ENCODE results near the gene ARL1. TPM values are rescaled to one million over a fixed set of nuclear protein-coding genes. Genes with fewer than 3 reads are reported as not detected.
"Not testable (repeated sequence)": the region's sequence is repeated elsewhere in the genome, so short reads cannot be mapped to it uniquely, and the experiment has no call there.

The ARL1 gene
- total RNA-seq, result 55.6 and 56.6 TPM in 2 replicates

GRCh38 chr12:101407436-101408345, at the start of gene ARL1:
Gene ARL1 (minus strand): TSS chr12:101407772. CDS start chr12:101407645, 127 bp downstream.
- intact Hi-C loops (cut with micrococcal nuclease), result loop anchor here (1.0 to 10.0 kb wide), 5 partner anchors 127 to 657 kb away; partner anchors contain the start of genes CHPT1, GNPTAB, UTP20 and WASHC3

- intact Hi-C loops (cut with micrococcal nuclease), result no loop called here
Measured at GRCh38 chr12:101455685-101456084, 48.1 kb upstream of the ARL1 start.

GRCh38 chr12:101441461-101442224, 34.1 kb upstream of the ARL1 start:
- intact Hi-C loops (cut with micrococcal nuclease), result no loop called here

- intact Hi-C loops (cut with micrococcal nuclease), result no loop called here
Measured at GRCh38 chr12:101439236-101439635, 31.7 kb upstream of the ARL1 start.

- intact Hi-C loops (cut with micrococcal nuclease), result no loop called here
Measured at GRCh38 chr12:101436136-101436535, 28.6 kb upstream of the ARL1 start.

- intact Hi-C loops (cut with micrococcal nuclease), result no loop called here
Measured at GRCh38 chr12:101430456-101430855, 22.9 kb upstream of the ARL1 start.

- intact Hi-C loops (cut with micrococcal nuclease), result no loop called here
Measured at GRCh38 chr12:101424620-101425019, 17.0 kb upstream of the ARL1 start.

GRCh38 chr12:101422066-101422465, 14.5 kb upstream of the ARL1 start:
- intact Hi-C loops (cut with micrococcal nuclease), result not testable (repeated sequence)

GRCh38 chr12:101415228-101415627, 7.7 kb upstream of the ARL1 start:
- intact Hi-C loops (cut with micrococcal nuclease), result loop anchor here (2.0 kb wide), 1 partner anchor 344 kb away; no protein-coding TSS in a partner anchor

GRCh38 chr12:101414533-101415119, 7.1 kb upstream of the ARL1 start:
- intact Hi-C loops (cut with micrococcal nuclease), result loop anchor here (1.0 to 2.0 kb wide), 2 partner anchors 344 to 425 kb away; no protein-coding TSS in a partner anchor

- intact Hi-C loops (cut with micrococcal nuclease), result not testable (repeated sequence)
Measured at GRCh38 chr12:101410169-101410568, 2.6 kb upstream of the ARL1 start.

- intact Hi-C loops (cut with micrococcal nuclease), result loop anchor here (2.0 to 10.0 kb wide), 4 partner anchors 290 to 658 kb away; partner anchors contain the start of genes CHPT1, GNPTAB and WASHC3
Measured at GRCh38 chr12:101407049-101407435, 530 bp downstream of the ARL1 start.

GRCh38 chr12:101391181-101391580, 16.4 kb downstream of the ARL1 start:
- intact Hi-C loops (cut with micrococcal nuclease), result not testable (repeated sequence)

GRCh38 chr12:101379149-101379548, 28.4 kb downstream of the ARL1 start:
- intact Hi-C loops (cut with micrococcal nuclease), result no loop called here

- intact Hi-C loops (cut with micrococcal nuclease), result no loop called here
Measured at GRCh38 chr12:101375573-101375972, 32.0 kb downstream of the ARL1 start.

- intact Hi-C loops (cut with micrococcal nuclease), result no loop called here
Measured at GRCh38 chr12:101372431-101372830, 35.1 kb downstream of the ARL1 start.

GRCh38 chr12:101368016-101368415, 39.6 kb downstream of the ARL1 start:
- intact Hi-C loops (cut with micrococcal nuclease), result no loop called here

- intact Hi-C loops (cut with micrococcal nuclease), result no loop called here
Measured at GRCh38 chr12:101361455-101361854, 46.1 kb downstream of the ARL1 start.

GRCh38 chr12:101356794-101357193, 50.8 kb downstream of the ARL1 start:
- intact Hi-C loops (cut with micrococcal nuclease), result no loop called here

- intact Hi-C loops (cut with micrococcal nuclease), result no loop called here
Measured at GRCh38 chr12:101351682-101352081, 55.9 kb downstream of the ARL1 start.

GRCh38 chr12:101343893-101344292, 63.7 kb downstream of the ARL1 start:
- intact Hi-C loops (cut with micrococcal nuclease), result no loop called here

Measured in T-helper 2 cell treated with Interferon-gamma antibody and Interleukin-4, amounts not matched to agents 100 ng/mL and 5 ng/mL, for 36 hours (primary cell).